Activated CD8-positive, alpha-beta memory T cell treated with anti-CD3 and anti-CD28 coated beads, Interleukin-2, amount 50 U/mL, for 24 hours (primary cell): Measurements from ENCODE around the gene TMEM95.
A peak's percentile ranks its signal among the peaks of the same experiment; 100 is the strongest.

Experiments used
- DNase-seq: peaks from one replicate; pipeline ENCODE4 v3.0.0-alpha.2; 2020; ENCODE audit errors: extremely low read depth

TMEM95 gene

DNA sequence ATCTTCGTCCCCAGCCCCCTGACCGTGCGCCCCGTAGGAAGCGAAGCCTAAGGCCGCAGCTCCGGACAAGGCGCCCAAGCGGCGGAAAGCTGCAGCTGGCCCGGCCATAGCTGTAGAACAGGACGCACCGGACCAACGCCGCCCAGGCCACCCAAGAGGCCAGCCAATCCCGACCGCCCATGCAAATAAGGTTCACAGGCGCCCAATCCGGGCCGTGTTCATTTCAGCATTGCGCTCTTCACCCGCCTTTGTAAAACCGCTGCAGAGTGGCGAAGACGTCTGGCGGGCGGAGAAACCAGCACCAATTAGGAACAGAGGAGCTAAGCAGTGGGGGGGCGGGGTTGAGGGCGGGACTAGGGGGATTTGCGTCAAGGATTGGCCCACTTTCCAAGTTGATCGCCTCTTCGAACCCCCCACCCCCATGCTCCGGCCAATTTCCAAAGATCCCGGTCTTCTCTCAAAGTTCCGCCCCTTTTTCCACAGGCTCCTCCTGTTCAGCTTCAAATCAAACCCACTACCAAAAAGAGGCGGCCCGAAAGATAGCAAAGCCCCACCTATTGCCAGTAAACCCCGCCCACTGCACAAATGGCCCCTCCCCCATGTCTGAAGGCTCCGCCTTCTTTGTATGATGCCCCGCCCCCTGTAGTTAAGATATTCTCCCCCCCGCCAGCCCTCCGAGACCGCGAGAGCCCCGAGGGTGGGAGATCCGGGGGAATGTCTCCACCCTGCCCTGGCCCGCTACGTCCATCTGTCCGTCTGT lies 49.2 kb downstream of the TMEM95 start, which contains the start of gene TMEM256:
TMEM256 (minus strand) TSS at position 121 of the 760 bp plus-strand sequence; CDS start at position 108, 13 bp downstream.
- peak; percentile 92 for DNase-seq

DNA sequence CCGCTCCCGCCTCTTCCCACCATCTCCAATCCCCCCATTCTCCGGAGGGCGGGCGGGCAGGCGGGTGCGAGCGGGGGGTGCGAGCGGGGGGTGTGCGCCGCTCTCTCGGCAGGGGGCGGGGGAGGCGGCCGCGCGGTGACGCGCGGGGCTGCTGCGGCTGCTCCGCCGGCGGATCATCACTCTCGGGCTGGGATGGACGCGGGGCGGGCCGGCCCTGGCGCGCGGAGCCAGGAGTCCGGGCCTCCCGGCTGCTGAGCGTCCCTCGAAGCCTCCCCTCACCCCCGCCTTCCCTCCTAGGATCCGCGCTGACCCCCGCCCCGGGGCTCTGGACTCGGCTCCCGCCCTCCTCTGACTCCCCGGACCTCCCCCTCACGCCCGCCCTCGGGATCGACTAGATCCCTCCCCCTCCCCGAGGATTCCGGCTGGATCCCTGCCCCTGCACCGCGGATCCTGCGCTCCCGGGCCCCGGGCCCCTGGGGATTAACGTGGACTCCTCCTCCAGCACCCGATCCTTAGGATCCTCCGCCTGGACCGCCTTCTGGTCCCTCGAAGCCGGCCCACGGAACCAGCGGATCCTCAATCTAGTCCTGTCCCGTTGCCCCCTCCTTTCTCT lies 49.9 kb downstream of the TMEM95 start:
- DNase-seq = peak; percentile 9

DNA sequence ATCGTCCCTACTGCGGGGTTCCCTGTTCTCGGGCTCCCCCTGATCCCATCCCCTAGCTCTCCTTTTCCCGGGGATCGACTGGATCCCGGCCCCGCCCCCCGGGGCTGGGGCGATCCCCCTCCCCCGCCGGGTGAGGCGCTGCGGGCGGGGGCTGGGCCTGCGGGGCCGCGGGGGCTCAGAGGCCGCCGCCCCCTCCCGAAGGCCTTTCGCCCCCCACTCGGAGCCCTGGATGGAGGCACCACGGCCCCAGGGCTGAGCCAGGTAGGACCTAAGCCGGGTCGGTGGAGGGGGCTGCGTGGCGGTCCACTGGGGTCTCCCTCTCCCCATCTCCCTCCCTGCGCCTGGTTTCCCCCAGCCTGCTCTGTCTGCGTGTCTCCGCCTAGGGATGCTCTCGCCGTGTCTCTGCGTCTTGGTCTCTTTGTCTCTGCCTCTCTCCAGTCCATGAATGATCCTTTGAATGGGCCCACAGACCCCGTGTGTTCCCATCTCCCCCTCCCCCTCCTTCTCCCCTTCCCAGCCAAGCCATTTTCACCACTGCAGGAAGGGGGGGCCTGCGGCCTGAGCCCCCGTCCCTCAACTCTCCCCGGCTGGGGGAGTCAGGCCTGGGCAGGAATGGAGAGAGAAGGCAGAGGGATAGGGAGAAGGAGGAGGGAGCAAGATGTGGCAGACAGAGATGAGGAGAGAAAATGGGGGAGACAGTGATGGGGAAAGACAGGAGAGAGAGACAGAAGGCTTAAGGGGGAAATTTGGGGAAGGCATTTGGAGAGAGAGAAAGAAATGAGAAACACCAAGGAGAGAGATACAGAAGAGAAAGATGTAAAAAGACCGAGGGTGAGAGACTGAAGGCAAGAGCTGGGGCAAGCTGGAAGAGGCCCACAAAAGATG lies 50.6 kb downstream of the TMEM95 start:
- DNase-seq = no peak

DNA sequence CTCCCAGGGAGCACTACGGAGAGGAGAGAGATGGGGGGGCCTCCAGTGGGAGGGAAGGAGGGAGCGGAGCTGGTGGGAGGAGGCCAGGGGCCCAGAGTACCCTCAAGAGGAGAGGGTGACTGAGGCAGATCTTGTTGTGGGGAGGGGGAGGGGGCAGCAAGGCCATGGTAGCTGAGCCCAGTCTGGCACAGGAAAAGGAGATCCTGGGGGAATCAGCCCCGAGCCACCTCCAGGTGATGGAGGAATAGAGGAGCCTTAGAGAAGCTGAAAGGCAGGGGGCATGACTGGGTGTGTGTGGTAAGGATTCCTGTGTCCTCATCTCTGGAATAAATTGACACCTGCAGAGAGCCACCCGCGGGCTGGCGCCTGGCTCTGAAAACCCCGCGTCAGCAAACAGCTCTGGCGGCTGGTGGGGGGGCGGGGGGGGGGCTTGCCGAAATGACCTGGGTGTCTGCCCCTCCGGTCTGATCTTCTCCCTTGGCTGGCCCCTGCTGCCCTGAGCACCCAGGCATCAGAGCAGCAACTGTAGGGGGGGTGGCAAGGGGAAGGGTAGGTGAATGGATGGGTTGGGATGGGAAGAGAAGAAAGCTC lies 51.4 kb downstream of the TMEM95 start:
- no peak for DNase-seq
